Smooth muscle cell (in vitro differentiated cells): ENCODE results near the gene NKX1-1. TPM values are rescaled to one million over a fixed set of nuclear protein-coding genes. Genes with fewer than 3 reads are reported as not detected.

ENCODE experiments used
- DNase-seq: peaks from one replicate; lab custom pipeline; 2025; ENCODE audit not compliant: unreplicated experiment; lab: John Stamatoyannopoulos, UW
- H2AFZ ChIP-seq: fragments of 200-600 bp; sonication (generic); 2 replicates; pipeline ENCODE4 v1.6.0; 2016; ENCODE audit warnings: antibody characterized with exemption, low read depth, mild to moderate bottlenecking
- H3F3A ChIP-seq: fragments of 200-600 bp; sonication (generic); 2 replicates; pipeline ENCODE4 v1.6.0; 2017; ENCODE audit warnings: antibody characterized with exemption, low read depth
- H3K27ac ChIP-seq: fragments of 200-600 bp; sonication (generic); 2 replicates; pipeline ENCODE4 v1.5.1; 2016; ENCODE audit warnings: low read depth, mild to moderate bottlenecking
- H3K27me3 ChIP-seq: fragments of 200-600 bp; sonication (generic); 2 replicates; pipeline ENCODE4 v1.6.1; 2016; ENCODE audit warnings: low read depth, mild to moderate bottlenecking
- H3K36me3 ChIP-seq: fragments of 200-600 bp; sonication (generic); 2 replicates; pipeline ENCODE4 v1.5.1; 2016; ENCODE audit warnings: low read depth
- H3K4me1 ChIP-seq: fragments of 200-600 bp; sonication (generic); 2 replicates; pipeline ENCODE4 v1.5.1; 2016; ENCODE audit warnings: low read depth
- H3K4me2 ChIP-seq: fragments of 200-600 bp; sonication (generic); 2 replicates; pipeline ENCODE4 v1.6.0; 2016; ENCODE audit warnings: mild to moderate bottlenecking
- H3K4me3 ChIP-seq: fragments of 200-600 bp; sonication (generic); 2 replicates; pipeline ENCODE4 v1.5.1; 2016; ENCODE audit warnings: mild to moderate bottlenecking
- H3K79me2 ChIP-seq: fragments of 200-600 bp; sonication (generic); 2 replicates; pipeline ENCODE4 v1.6.0; 2016; ENCODE audit warnings: low read depth, mild to moderate bottlenecking
- H3K9ac ChIP-seq: fragments of 200-600 bp; sonication (generic); 2 replicates; pipeline ENCODE4 v1.6.0; 2016; ENCODE audit warnings: low read depth
- H3K9me3 ChIP-seq: fragments of 200-600 bp; sonication (generic); replicated peaks from 2 replicates; pipeline ENCODE4 v1.5.1; 2016; ENCODE audit warnings: low read depth
- H4K20me1 ChIP-seq: fragments of 200-600 bp; sonication (generic); 2 replicates; pipeline ENCODE4 v1.6.0; 2016; ENCODE audit warnings: low read depth
- CTCF ChIP-seq: fragments of 200-600 bp; sonication (generic); IDR thresholded peaks from 2 replicates; pipeline ENCODE4 v1.5.1; 2017; ENCODE audit warnings: borderline replicate concordance, mild to moderate bottlenecking, antibody characterized with exemption; ENCODE audit not compliant: insufficient read depth, poor library complexity, severe bottlenecking
- WGBS: methylation state at CpG from one replicate; pipeline ENCODE4 v1.1.7; 2016; ENCODE audit warnings: low lambda C conversion rate; 5-methylcytosine and 5-hydroxymethylcytosine counted together
- polyA plus RNA-seq: library from polyadenylated mRNA; unstranded; fragments of >200 nt; fragmentation: Nextera tagmentation; extraction: Ambion mirVana; gene quantifications from 2 replicates; pipeline ENCODE4 v1.2.1, GENCODE V29; 2016
- total RNA-seq: library from RNA; depleted of rRNA; stranded (reverse); fragments of >200 nt; gene quantifications from 2 replicates; pipeline ENCODE4 v1.2.3, GENCODE V29; 2014

The NKX1-1 gene
- total and polyA plus RNA-seq, 2 experiments from 2014 or later: not detected

GRCh38 chr4:1414831-1415680, 8.8 kb upstream of the NKX1-1 start:
- no peak overlapping the region for H3K9ac ChIP-seq
- TF ChIP-seq CTCF: no peak
- no peak for DNase-seq
- no peaks in the 10 kb centered on the region for H3K79me2 ChIP-seq
- H2AFZ ChIP-seq: no peak overlapping the region
- H3K4me2 ChIP-seq: no peak overlapping the region
- WGBS: 63% methylated on average over 60 of the region's 75 CpGs
- H3K27me3 ChIP-seq: peaks cover 64% of the 10 kb centered on the region
- H3K4me1 ChIP-seq: no peaks in the 10 kb centered on the region
- no peaks in the 10 kb centered on the region for H4K20me1 ChIP-seq
- no peaks in the 10 kb centered on the region for H3F3A ChIP-seq
- no peak overlapping the region for H3K4me3 ChIP-seq
- no peaks in the 10 kb centered on the region for H3K36me3 ChIP-seq
- H3K27ac ChIP-seq: no peak overlapping the region
- H3K9me3 ChIP-seq: no peaks in the 10 kb centered on the region

GRCh38 chr4:1413687-1414479, 7.6 kb upstream of the NKX1-1 start:
- no peak for DNase-seq
- no peak overlapping the region for H3K9ac ChIP-seq
- H3K4me1 ChIP-seq: no peaks in the 10 kb centered on the region
- peaks cover 70% of the 10 kb centered on the region for H3K27me3 ChIP-seq
- 32% methylated on average over 56 of the region's 77 CpGs for WGBS
- H3F3A ChIP-seq: no peaks in the 10 kb centered on the region
- no peak overlapping the region for H3K4me3 ChIP-seq
- no peak overlapping the region for H2AFZ ChIP-seq
- H3K4me2 ChIP-seq: no peak overlapping the region
- H3K27ac ChIP-seq: no peak overlapping the region
- no peak for TF ChIP-seq CTCF
- H3K9me3 ChIP-seq: no peaks in the 10 kb centered on the region
- no peaks in the 10 kb centered on the region for H4K20me1 ChIP-seq
- no peaks in the 10 kb centered on the region for H3K79me2 ChIP-seq
- H3K36me3 ChIP-seq: no peaks in the 10 kb centered on the region

- Histone ChIP-seq H3K27ac (no peak overlapping the region), H3K4me1 (no peaks in the 10 kb centered on the region), H3K4me2 (no peak overlapping the region), H3F3A (no peaks in the 10 kb centered on the region), H3K9ac (no peak overlapping the region), H2AFZ (no peak overlapping the region), H3K79me2 (no peaks in the 10 kb centered on the region), H3K9me3 (no peaks in the 10 kb centered on the region), H4K20me1 (no peaks in the 10 kb centered on the region), H3K4me3 (no peak overlapping the region), H3K36me3 (no peaks in the 10 kb centered on the region), H3K27me3 (peaks cover 73% of the 10 kb centered on the region)
- no peak for DNase-seq
- 80% methylated on average over 16 of the region's 16 CpGs for WGBS
- no peak for TF ChIP-seq CTCF
These were observed 7.0 kb upstream of the NKX1-1 start for GRCh38 chr4:1413204-1413663.
